AG04450 (cell line): ENCODE results near the gene ITSN1. TPM values are rescaled to one million over a fixed set of nuclear protein-coding genes. Genes with fewer than 3 reads are reported as not detected.

Experiments
- CTCF ChIA-PET: fragments of 300-600, 350-600 bp; formaldehyde crosslinking; extraction: SDS; loops from one replicate; lab custom pipeline; 2022; ENCODE audit warnings: antibody characterized with exemption, inconsistent platforms; lab: Charles Lee
- POLR2A ChIA-PET: fragments of 350-600 bp; formaldehyde crosslinking; extraction: SDS; loops from one replicate; lab custom pipeline; 2021; ENCODE audit warnings: antibody characterized with exemption, inconsistent platforms; lab: Yijun Ruan, JAX
- DNase-seq: peaks from one replicate; pipeline ENCODE4 v3.0.0-alpha.2; 2011; ENCODE audit warnings: low read depth, low spot score
- H3K27ac ChIP-seq: one replicate; pipeline ENCODE4 v1.5.1; 2012; ENCODE audit warnings: low read depth, low read length, control low read depth
- H3K27me3 ChIP-seq: one replicate; pipeline ENCODE4 v1.6.0; 2012; ENCODE audit warnings: low read length; ENCODE audit not compliant: control insufficient read depth, insufficient read depth
- H3K4me3 ChIP-seq: 2 replicates; pipeline ENCODE4 v1.5.1; 2011; ENCODE audit warnings: mild to moderate bottlenecking, low read depth, low read length, control low read depth
- H3K9me3 ChIP-seq: 2 replicates; pipeline ENCODE4 v1.5.1; 2012; ENCODE audit warnings: low read length; ENCODE audit not compliant: control insufficient read depth, insufficient read depth
- CTCF ChIP-seq: IDR thresholded peaks from 2 replicates; pipeline ENCODE4 v1.5.1; 2011; ENCODE audit warnings: low read depth, low read length, control low read depth, inconsistent platforms
- polyA plus RNA-seq: library from polyadenylated mRNA; depleted of rRNA; stranded (reverse); fragments of >200 nt; gene quantifications from 2 replicates; pipeline ENCODE4 v1.2.3, GENCODE V29; 2011

ITSN1 gene
- polyA plus RNA-seq, 1 experiment, result 51.5 TPM

- no peak for TF ChIP-seq CTCF
- CTCF ChIA-PET, result interaction anchor here (1.3 to 2.2 kb wide), 2 partner anchors 19 to 424 kb away, joined by 3 to 7 read pairs; no protein-coding TSS in a partner anchor
- Histone ChIP-seq H3K9me3 (no peaks in the 10 kb centered on the region), H3K4me3 (no peak overlapping the region), H3K27me3 (no peaks in the 10 kb centered on the region), H3K27ac (no peak overlapping the region)
- POLR2A ChIA-PET, result no interaction called here
- DNase-seq, result no peak
Observed at GRCh38 chr21:33943293-33943692, 301.0 kb downstream of the ITSN1 start.

- no peak for TF ChIP-seq CTCF
- Histone ChIP-seq H3K4me3 (no peak overlapping the region), H3K27me3 (no peaks in the 10 kb centered on the region), H3K27ac (no peak overlapping the region), H3K9me3 (no peaks in the 10 kb centered on the region)
- POLR2A ChIA-PET, result no interaction called here
- CTCF ChIA-PET, result no interaction called here
- DNase-seq, result no peak
Observed at GRCh38 chr21:33944185-33944763, 302.0 kb downstream of the ITSN1 start.

GRCh38 chr21:33945652-33946270, 303.5 kb downstream of the ITSN1 start:
- H3K9me3 ChIP-seq, result no peaks in the 10 kb centered on the region
- no peak overlapping the region for H3K4me3 ChIP-seq
- ChIA-PET POLR2A (interaction anchor here (0.7 kb wide), 1 partner anchor 253 kb away, joined by 7 read pairs; no protein-coding TSS in a partner anchor), CTCF (interaction anchor here (0.7 kb wide), 3 partner anchors 11 to 184 kb away, joined by 4 to 9 read pairs (median 5); no protein-coding TSS in a partner anchor)
- TF ChIP-seq CTCF, result no peak
- no peaks in the 10 kb centered on the region for H3K27me3 ChIP-seq
- DNase-seq, result no peak
- H3K27ac ChIP-seq, result no peak overlapping the region

- peak; percentile 89 for DNase-seq
- CTCF ChIA-PET, result interaction anchor here (0.6 to 1.0 kb wide), 4 partner anchors 24 to 415 kb away, joined by 3 to 4 read pairs (median 3); no protein-coding TSS in a partner anchor
- H3K9me3 ChIP-seq, result no peaks in the 10 kb centered on the region
- no peaks in the 10 kb centered on the region for H3K27me3 ChIP-seq
- H3K27ac ChIP-seq, result peak overlapping the region; percentile 89
- no peak for TF ChIP-seq CTCF
- POLR2A ChIA-PET, result interaction anchor here (0.6 to 1.3 kb wide), 3 partner anchors 29 to 622 kb away, joined by 3 to 12 read pairs (median 5); partner anchors contain the start of genes MRPS6 and SLC5A3
- peak overlapping the region; percentile 49 for H3K4me3 ChIP-seq
Observed at GRCh38 chr21:33947451-33948095, 305.3 kb downstream of the ITSN1 start.
